ENCODE results near the gene SERINC2. TPM values are rescaled to one million over a fixed set of nuclear protein-coding genes. Genes with fewer than 3 reads are reported as not detected.
A peak's percentile ranks its signal among the peaks of the same experiment; 100 is the strongest.
"Not testable (repeated sequence)": the region's sequence is repeated elsewhere in the genome, so short reads cannot be mapped to it uniquely, and the experiment has no call there.

Gene SERINC2
- total RNA-seq, 2 donors from 2014 or later: 0.70 to 3.8 TPM

DNA sequence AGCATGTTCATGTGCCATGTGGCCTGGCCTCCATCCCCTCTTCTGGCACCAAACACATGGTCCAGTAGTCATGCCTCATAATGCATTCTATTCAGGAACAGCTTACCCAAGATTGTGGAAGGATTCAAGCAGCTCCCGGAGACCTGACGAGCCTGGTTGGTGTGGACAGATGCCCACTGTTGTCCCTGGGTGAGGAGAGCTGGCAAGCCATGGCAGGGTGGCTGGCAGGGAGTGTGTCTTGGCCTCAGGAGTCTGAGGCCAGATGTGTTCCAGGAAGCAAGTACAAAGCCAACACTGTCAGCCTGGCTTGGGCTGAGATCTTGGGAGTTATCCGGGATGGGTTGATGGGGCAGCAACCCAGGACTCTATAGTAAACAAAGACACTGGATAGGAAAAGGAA, 32.8 kb upstream of the SERINC2 start:
- H3K4me3 ChIP-seq: no peak overlapping the region
- peak overlapping the region; percentile 74 to 93 for H3K27ac ChIP-seq
- H3K9me3 ChIP-seq: no peaks in the 10 kb centered on the region
- DNase-seq (ENCODE audit: low spot score): no peak
- peaks cover 0 to 33% of the 10 kb centered on the region in 2 donors for H3K4me1 ChIP-seq
- no peaks in the 10 kb centered on the region for H3K36me3 ChIP-seq
- no peaks in the 10 kb centered on the region for H3K27me3 ChIP-seq
- TF ChIP-seq, protein P1, sequence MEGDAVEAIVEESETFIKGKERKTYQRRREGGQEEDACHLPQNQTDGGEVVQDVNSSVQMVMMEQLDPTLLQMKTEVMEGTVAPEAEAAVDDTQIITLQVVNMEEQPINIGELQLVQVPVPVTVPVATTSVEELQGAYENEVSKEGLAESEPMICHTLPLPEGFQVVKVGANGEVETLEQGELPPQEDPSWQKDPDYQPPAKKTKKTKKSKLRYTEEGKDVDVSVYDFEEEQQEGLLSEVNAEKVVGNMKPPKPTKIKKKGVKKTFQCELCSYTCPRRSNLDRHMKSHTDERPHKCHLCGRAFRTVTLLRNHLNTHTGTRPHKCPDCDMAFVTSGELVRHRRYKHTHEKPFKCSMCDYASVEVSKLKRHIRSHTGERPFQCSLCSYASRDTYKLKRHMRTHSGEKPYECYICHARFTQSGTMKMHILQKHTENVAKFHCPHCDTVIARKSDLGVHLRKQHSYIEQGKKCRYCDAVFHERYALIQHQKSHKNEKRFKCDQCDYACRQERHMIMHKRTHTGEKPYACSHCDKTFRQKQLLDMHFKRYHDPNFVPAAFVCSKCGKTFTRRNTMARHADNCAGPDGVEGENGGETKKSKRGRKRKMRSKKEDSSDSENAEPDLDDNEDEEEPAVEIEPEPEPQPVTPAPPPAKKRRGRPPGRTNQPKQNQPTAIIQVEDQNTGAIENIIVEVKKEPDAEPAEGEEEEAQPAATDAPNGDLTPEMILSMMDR (IDR thresholded peaks at IDR 0.05): no peak

DNA sequence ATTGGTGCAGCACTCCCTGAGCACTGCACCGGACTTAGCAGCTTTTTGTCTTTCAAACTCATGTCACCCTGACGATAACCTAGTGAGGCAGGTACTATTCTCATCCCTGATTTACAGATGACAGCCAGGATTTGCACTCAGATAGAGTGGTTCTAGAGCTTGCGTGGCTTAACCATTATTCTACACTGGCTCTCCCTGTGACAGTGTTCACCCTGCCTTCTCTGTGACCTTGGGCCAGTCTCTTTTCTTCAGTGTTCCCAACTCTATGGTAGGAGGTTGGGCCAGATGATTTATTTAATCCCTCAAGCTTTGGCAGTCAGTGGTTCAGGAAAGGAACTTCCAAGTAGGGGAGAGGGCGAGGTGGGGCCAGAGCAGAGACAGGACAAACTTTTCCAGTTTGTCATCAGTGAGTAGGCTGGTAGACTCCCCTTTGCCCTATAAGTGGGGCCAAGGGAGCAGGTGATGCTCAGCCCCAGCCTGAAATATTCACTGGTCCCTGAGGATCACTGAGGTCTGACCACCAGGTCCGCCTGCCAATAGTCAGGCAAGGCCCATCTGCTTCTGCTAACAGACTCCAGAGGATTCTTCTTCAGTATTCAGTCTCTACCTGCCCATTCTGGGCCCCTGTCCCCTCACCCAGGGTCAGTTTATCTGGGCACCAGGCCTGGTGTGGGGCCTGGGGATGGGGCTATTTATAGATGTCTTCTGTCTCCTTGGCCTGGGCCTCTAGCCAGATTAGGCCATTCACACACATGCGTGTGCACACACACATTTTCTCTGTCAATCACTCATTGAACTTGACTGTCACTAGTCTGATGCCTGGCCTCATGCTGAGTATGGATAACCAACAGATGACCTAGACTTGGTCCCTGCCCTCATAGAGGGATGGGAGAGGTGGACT, 31.4 kb upstream of the SERINC2 start:
- TF ChIP-seq, protein P1 (IDR thresholded peaks at IDR 0.05): no peak
- Histone ChIP-seq H3K36me3 (no peaks in the 10 kb centered on the region), H3K4me3 (no peak overlapping the region), H3K9me3 (no peaks in the 10 kb centered on the region), H3K27ac (peak overlapping the region; percentile 74 to 93), H3K27me3 (no peaks in the 10 kb centered on the region), H3K4me1 (peaks cover 0 to 30% of the 10 kb centered on the region in 2 donors)
- peak; percentile 63 for DNase-seq (ENCODE audit: low spot score)

DNA sequence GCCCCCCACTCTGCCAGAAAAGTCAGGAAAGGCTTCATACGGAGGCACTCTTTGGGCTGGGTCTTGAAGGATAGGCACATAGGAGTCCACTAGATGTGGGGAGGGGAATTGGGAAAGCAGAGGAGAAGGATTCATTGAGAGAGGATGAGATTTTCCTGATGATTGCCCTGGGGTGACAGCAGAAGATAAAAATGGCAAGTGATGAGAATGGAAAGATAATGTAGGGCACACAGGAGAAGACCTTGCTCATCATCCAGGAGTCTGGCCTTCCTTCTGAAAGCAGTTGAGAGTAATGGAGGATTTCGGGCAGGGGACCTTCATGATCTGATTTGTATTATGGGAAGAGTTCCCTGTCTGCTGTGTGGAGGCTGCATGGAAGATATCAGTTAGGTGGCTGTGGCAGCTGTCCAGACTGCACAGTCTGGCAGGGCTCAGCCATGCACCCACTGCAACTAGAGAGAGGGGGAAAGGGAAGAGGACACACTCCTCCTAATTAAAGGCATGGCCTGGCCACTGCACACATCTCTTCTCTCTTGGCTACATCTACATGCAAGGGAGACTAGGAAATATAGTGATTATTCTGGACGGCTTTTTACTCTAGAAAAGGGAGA, 30.5 kb upstream of the SERINC2 start:
- Histone ChIP-seq H3K9me3 (no peaks in the 10 kb centered on the region), H3K27ac (peak overlapping the region; percentile 74 to 93), H3K36me3 (no peaks in the 10 kb centered on the region), H3K4me3 (no peak overlapping the region), H3K4me1 (peaks cover 0 to 30% of the 10 kb centered on the region in 2 donors), H3K27me3 (no peaks in the 10 kb centered on the region)
- TF ChIP-seq, protein P1 (IDR thresholded peaks at IDR 0.05): no peak
- DNase-seq (ENCODE audit: low spot score): no peak

DNA sequence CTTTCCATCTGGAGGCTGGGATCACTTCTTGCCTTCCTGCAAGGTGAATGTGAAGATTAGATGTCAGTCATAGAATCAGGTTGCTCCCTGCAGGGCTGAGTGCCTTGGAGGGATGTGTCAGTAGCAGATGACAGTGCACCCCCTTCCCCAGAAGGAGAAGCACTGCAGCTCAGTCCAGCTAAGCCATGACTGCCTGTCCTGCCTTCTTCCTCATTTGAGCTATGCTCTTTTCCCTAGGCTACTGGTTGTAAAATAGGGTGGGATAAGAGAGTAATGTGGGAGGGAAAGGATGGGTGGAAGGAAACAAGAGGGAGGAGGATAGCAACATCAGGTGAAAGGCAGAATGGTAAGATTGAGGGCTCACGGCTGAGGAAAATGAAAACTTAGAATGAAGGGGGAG, 29.0 kb upstream of the SERINC2 start:
- Histone ChIP-seq H3K4me1 (peaks cover 0 to 30% of the 10 kb centered on the region in 2 donors), H3K36me3 (no peaks in the 10 kb centered on the region), H3K9me3 (no peaks in the 10 kb centered on the region), H3K4me3 (no peak overlapping the region), H3K27me3 (no peaks in the 10 kb centered on the region), H3K27ac (peak overlapping the region; percentile 74 to 93)
- no peak for DNase-seq (ENCODE audit: low spot score)
- TF ChIP-seq, protein P1 (IDR thresholded peaks at IDR 0.05): no peak

DNA sequence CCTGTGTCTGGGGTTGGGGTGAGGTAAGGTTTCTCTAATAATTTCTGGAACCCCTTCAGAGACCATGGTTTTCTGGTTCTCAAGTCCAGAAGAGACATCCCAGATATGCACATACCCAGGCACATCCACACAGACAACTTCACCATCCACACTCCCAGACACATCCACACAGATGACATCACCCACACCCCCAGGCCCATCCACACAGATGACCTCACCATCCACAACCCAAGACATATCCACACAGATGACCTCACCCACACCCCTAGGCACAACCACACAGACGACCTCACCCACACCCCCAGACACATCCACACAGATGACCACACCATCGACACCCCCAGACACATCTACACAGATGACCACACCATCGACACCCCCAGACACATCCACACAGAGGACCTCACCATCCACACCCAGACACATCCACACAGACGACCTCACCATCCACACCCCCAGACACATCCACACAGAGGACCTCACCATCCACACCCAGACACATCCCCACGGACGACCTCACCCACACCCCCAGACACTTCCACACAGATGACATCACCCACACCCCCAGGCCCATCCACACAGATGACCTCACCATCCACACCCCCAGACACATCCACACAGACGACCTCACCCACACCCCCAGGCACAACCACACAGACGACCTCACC, 26.3 kb upstream of the SERINC2 start:
- not testable (repeated sequence) for H3K27me3 ChIP-seq; H3K4me3 ChIP-seq; H3K9me3 ChIP-seq; H3K27ac ChIP-seq; DNase-seq (ENCODE audit: low spot score); H3K36me3 ChIP-seq
- H3K4me1 ChIP-seq: peaks cover 0 to 12% of the 10 kb centered on the region in 2 donors

DNA sequence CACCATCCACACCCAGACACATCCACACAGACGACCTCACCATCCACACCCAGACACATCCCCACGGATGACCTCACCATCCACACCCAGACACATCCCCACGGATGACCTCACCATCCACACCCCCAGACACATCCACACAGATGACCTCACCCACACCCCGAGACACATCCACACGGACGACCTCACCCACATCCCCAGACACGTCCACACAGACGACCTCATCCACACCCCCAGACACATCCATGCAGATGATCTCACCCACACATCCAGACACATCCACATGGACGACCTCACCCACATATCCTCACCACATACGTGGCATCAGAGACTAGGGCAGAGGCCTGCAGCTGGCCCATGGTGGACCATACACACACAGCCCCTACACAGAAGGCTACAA, 25.4 kb upstream of the SERINC2 start:
- Histone ChIP-seq H3K36me3 (no peaks in the 10 kb centered on the region), H3K4me3 (no peak overlapping the region), H3K27me3 (no peaks in the 10 kb centered on the region), H3K4me1 (peaks cover 0 to 11% of the 10 kb centered on the region in 2 donors), H3K9me3 (no peaks in the 10 kb centered on the region), H3K27ac (no peak overlapping the region)
- DNase-seq (ENCODE audit: low spot score): no peak
- TF ChIP-seq, protein P1 (IDR thresholded peaks at IDR 0.05): no peak

Measured in right atrium auricular region (tissue), 2 donors.